IMR-90 (cell line): ENCODE measurements around the gene FAM163B. TPM values are rescaled to one million over a fixed set of nuclear protein-coding genes. Genes with fewer than 3 reads are reported as not detected.

ENCODE experiments used
- ATAC-seq: fragments of 200-7000 bp; cut with Tn5 transposase; 2 replicates; pipeline ENCODE4 v1.9.1; 2020; ENCODE audit warnings: low read depth, mild to moderate bottlenecking, moderate library complexity
- BruUV-seq: library from RNA; stranded (reverse); fragments of 400-500 nt; replicated peaks from 2 replicates; lab custom pipeline; 2021; lab: Mats Ljungman, UMichigan
- CTCF ChIA-PET: fragments of 300-600 bp; formaldehyde crosslinking; extraction: SDS; loops from one replicate; lab custom pipeline; 2021; ENCODE audit warnings: antibody characterized with exemption; lab: Yijun Ruan, JAX
- POLR2A ChIA-PET: fragments of 300-600 bp; sonication (Branson Sonifier 250); formaldehyde crosslinking; loops from one replicate; lab custom pipeline; 2022; ENCODE audit warnings: antibody characterized with exemption; ENCODE audit not compliant: unreplicated experiment; lab: Charles Lee
- DNase-seq: peaks from one replicate; pipeline ENCODE4 v3.0.0; 2013
- H2AFZ ChIP-seq: replicated peaks from 2 replicates; pipeline ENCODE3; 2013; ENCODE audit warnings: low read length, mild to moderate bottlenecking; ENCODE audit not compliant: poor library complexity
- H2AK5ac ChIP-seq: 2 replicates; pipeline ENCODE4 v1.6.1; 2013; ENCODE audit warnings: low read depth, low read length, inconsistent platforms
- H2AK9ac ChIP-seq: replicated peaks from 2 replicates; pipeline ENCODE3; 2013; ENCODE audit warnings: mild to moderate bottlenecking, low read depth, low read length, moderate library complexity; ENCODE audit not compliant: poor library complexity
- H2BK120ac ChIP-seq: 2 replicates; pipeline ENCODE4 v1.6.1; 2013; ENCODE audit warnings: low read depth, low read length, inconsistent platforms
- H2BK15ac ChIP-seq: 3 replicates; pipeline ENCODE4 v1.6.1; 2013; ENCODE audit warnings: low read depth, low read length, inconsistent platforms
- H2BK20ac ChIP-seq: 2 replicates; pipeline ENCODE4 v1.6.1; 2013; ENCODE audit warnings: low read depth, mild to moderate bottlenecking, inconsistent platforms, low read length, moderate library complexity
- H2BK5ac ChIP-seq: 2 replicates; pipeline ENCODE4 v1.6.1; 2013; ENCODE audit warnings: mild to moderate bottlenecking, low read depth, low read length, inconsistent platforms; ENCODE audit not compliant: poor library complexity, severe bottlenecking
- H3K14ac ChIP-seq: replicated peaks from 2 replicates; pipeline ENCODE4 v1.6.1; 2013; ENCODE audit warnings: low read depth, low read length, inconsistent platforms
- H3K18ac ChIP-seq: 2 replicates; pipeline ENCODE4 v1.6.1; 2013; ENCODE audit warnings: low read depth, low read length, control low read depth
- H3K23ac ChIP-seq: 2 replicates; pipeline ENCODE4 v1.6.1; 2013; ENCODE audit warnings: low read depth, low read length, inconsistent platforms
- H3K27ac ChIP-seq: 2 replicates; pipeline ENCODE4 v1.5.1; 2013; ENCODE audit warnings: mild to moderate bottlenecking, control low read depth, low read length; ENCODE audit not compliant: insufficient read depth
- H3K27me3 ChIP-seq: 2 replicates; pipeline ENCODE4 v1.6.1; 2013; ENCODE audit warnings: low read length; ENCODE audit not compliant: control insufficient read depth, insufficient read depth
- H3K36me3 ChIP-seq: 2 replicates; pipeline ENCODE4 v1.6.1; 2013; ENCODE audit warnings: low read length, mixed read lengths; ENCODE audit not compliant: control insufficient read depth, insufficient read depth
- H3K4ac ChIP-seq: 2 replicates; pipeline ENCODE4 v1.6.1; 2013; ENCODE audit warnings: low read depth, low read length, inconsistent platforms
- H3K4me1 ChIP-seq: 2 replicates; pipeline ENCODE4 v1.6.1; 2013; ENCODE audit warnings: low read length, mixed read lengths; ENCODE audit not compliant: control insufficient read depth, insufficient read depth
- H3K4me2 ChIP-seq: 2 replicates; pipeline ENCODE4 v1.6.1; 2013; ENCODE audit warnings: low read depth, mild to moderate bottlenecking, control low read depth, low read length, moderate library complexity
- H3K4me3 ChIP-seq: 2 replicates; pipeline ENCODE4 v1.5.1; 2013; ENCODE audit warnings: low read depth, mild to moderate bottlenecking, control low read depth, low read length, moderate library complexity; ENCODE audit not compliant: insufficient read depth
- H3K56ac ChIP-seq: 2 replicates; pipeline ENCODE4 v1.6.1; 2013; ENCODE audit warnings: low read length, inconsistent platforms; ENCODE audit not compliant: insufficient read depth; ENCODE audit errors: extremely low read depth
- H3K79me1 ChIP-seq, 2 experiments: 2 replicates each; pipeline ENCODE4 v1.6.1; 2013; ENCODE audit warnings: low read length in 2 of 2, inconsistent platforms in 1 of 2, low read depth in 1 of 2
- H3K9ac ChIP-seq: 2 replicates; pipeline ENCODE4 v1.6.1; 2013; ENCODE audit warnings: low read depth, low read length, control low read depth
- H3K9me1 ChIP-seq: 2 replicates; pipeline ENCODE4 v1.6.1; 2013; ENCODE audit warnings: low read length, inconsistent platforms; ENCODE audit not compliant: insufficient read depth
- H3K9me3 ChIP-seq: 2 replicates; pipeline ENCODE4 v1.6.1; 2013; ENCODE audit warnings: low read length; ENCODE audit not compliant: control insufficient read depth, insufficient read depth
- H4K20me1 ChIP-seq: 2 replicates; pipeline ENCODE4 v1.6.1; 2013; ENCODE audit warnings: low read length, inconsistent platforms; ENCODE audit not compliant: insufficient read depth
- H4K5ac ChIP-seq: 2 replicates; pipeline ENCODE4 v1.6.1; 2013; ENCODE audit warnings: mild to moderate bottlenecking, low read depth, low read length, control low read depth
- H4K8ac ChIP-seq, 2 experiments: 2 replicates each; pipeline ENCODE4 v1.6.1; 2013; ENCODE audit warnings: low read depth in 2 of 2, low read length in 2 of 2, control low read depth in 1 of 2, inconsistent platforms in 1 of 2
- H4K91ac ChIP-seq: 2 replicates; pipeline ENCODE4 v1.6.1; 2013; ENCODE audit warnings: low read depth, low read length, inconsistent platforms; ENCODE audit not compliant: insufficient read depth
- BHLHE40 ChIP-seq: fragments of 150-350 bp; IDR thresholded peaks from 2 replicates; pipeline ENCODE4 v1.6.1; 2016; ENCODE audit warnings: mild to moderate bottlenecking, low read depth, low read length
- CEBPB ChIP-seq: IDR thresholded peaks from 2 replicates; pipeline ENCODE4 v1.6.1; 2012; ENCODE audit warnings: low read depth, low read length, improper control_type of control experiment
- CHD1 ChIP-seq: IDR thresholded peaks from 2 replicates; pipeline ENCODE4 v1.6.1; 2012; ENCODE audit warnings: low read depth, low read length, improper control_type of control experiment
- CTCF ChIP-seq: conservative IDR thresholded peaks from 2 replicates; pipeline ENCODE4 v1.5.1; 2012; ENCODE audit warnings: mild to moderate bottlenecking, low read depth, low read length, improper control_type of control experiment
- ELK1 ChIP-seq: fragments of 150-350 bp; IDR thresholded peaks from 2 replicates; pipeline ENCODE4 v1.6.1; 2016; ENCODE audit warnings: low read depth, mild to moderate bottlenecking, low read length, moderate library complexity, borderline replicate concordance
- FOS ChIP-seq: fragments of 150-350 bp; IDR thresholded peaks from 2 replicates; pipeline ENCODE4 v1.6.1; 2016; ENCODE audit warnings: low read depth, low read length
- MAFK ChIP-seq: IDR thresholded peaks from 2 replicates; pipeline ENCODE4 v1.6.1; 2012; ENCODE audit warnings: low read depth, low read length, improper control_type of control experiment
- MAZ ChIP-seq: IDR thresholded peaks from 2 replicates; pipeline ENCODE4 v1.6.1; 2012; ENCODE audit warnings: low read depth, mild to moderate bottlenecking, low read length, improper control_type of control experiment, moderate library complexity, borderline replicate concordance
- MXI1 ChIP-seq: IDR thresholded peaks from 2 replicates; pipeline ENCODE4 v1.6.1; 2012; ENCODE audit warnings: low read depth, mild to moderate bottlenecking, low read length, moderate library complexity, borderline replicate concordance
- NFE2L2 ChIP-seq: fragments of 150-350 bp; IDR thresholded peaks from 2 replicates; pipeline ENCODE4 v1.6.1; 2016; ENCODE audit warnings: low read depth, mild to moderate bottlenecking, low read length
- POLR2A ChIP-seq: IDR thresholded peaks from 2 replicates; pipeline ENCODE4 v1.6.1; 2012; ENCODE audit warnings: mild to moderate bottlenecking, low read depth, low read length
- RAD21 ChIP-seq: IDR thresholded peaks from 2 replicates; pipeline ENCODE4 v1.6.1; 2012; ENCODE audit warnings: low read length, improper control_type of control experiment
- RCOR1 ChIP-seq: IDR thresholded peaks from 2 replicates; pipeline ENCODE4 v1.6.1; 2012; ENCODE audit warnings: mild to moderate bottlenecking, low read length, improper control_type of control experiment; ENCODE audit not compliant: insufficient replicate concordance
- RFX5 ChIP-seq: IDR thresholded peaks from 2 replicates; pipeline ENCODE4 v1.8.0; 2012; ENCODE audit warnings: low read depth, mild to moderate bottlenecking, low read length, moderate library complexity
- SMC3 ChIP-seq: fragments of 150-350 bp; IDR thresholded peaks from 2 replicates; pipeline ENCODE4 v1.6.1; 2016; ENCODE audit warnings: low read depth, mild to moderate bottlenecking, antibody characterized with exemption, low read length, moderate library complexity
- USF2 ChIP-seq: fragments of 150-350 bp; IDR thresholded peaks from 2 replicates; pipeline ENCODE4 v1.6.1; 2017; ENCODE audit warnings: mild to moderate bottlenecking, antibody characterized with exemption, low read length, low read depth
- WGBS, 2 experiments: methylation state at CpG; one replicate each; pipeline versions ENCODE4 v1.1.5 to v1.1.7; 2013; ENCODE audit warnings: missing lambda C conversion rate in 2 of 2; ENCODE audit not compliant: insufficient read length in 1 of 2; ENCODE audit errors: extremely low coverage in 2 of 2; 5-methylcytosine and 5-hydroxymethylcytosine counted together
- dilution Hi-C: fragments of 300-500 bp; cut with HindIII; formaldehyde crosslinking; loops from one replicate; pipeline ENCODE4 v1.14.3; 2018; ENCODE audit warnings: low sequenced_read_pairs; ENCODE audit not compliant: unreplicated experiment
- in situ Hi-C: fragments of 300-500 bp; cut with MboI; formaldehyde crosslinking; loops from 3 replicates; pipeline ENCODE4 v1.14.3; 2019; ENCODE audit warnings: low sequenced_read_pairs, inconsistent platforms, mixed read lengths
- intact Hi-C: fragments of 100-400 bp; cut with micrococcal nuclease; formaldehyde crosslinking; loops from 2 replicates; pipeline ENCODE4 v1.10.0; 2022
- polyA plus RNA-seq, 3 experiments: library from polyadenylated mRNA; depleted of rRNA; stranded (reverse); fragments of >200 nt; gene quantifications; 2 replicates each; pipeline ENCODE4 v1.2.3, GENCODE V29; 2012; ENCODE audit warnings: low replicate concordance in 1 of 3
- total RNA-seq: library from RNA; depleted of rRNA; stranded (reverse); fragments of >200 nt; gene quantifications from 2 replicates; pipeline ENCODE4 v1.2.3, GENCODE V29; 2012

Gene FAM163B
- total and polyA plus RNA-seq, 2 of the 4 experiments (the other 2 are of a cell fraction): not detected

- BruUV-seq: no TSS peak
- WGBS, 2 experiments: 88% methylated on average over 5 of the region's 18 CpGs; no CpG with 5 or more reads in 1 of the 2 experiments
These were observed 68.5 kb downstream of the FAM163B start for GRCh38 chr9:133540698-133541025.

More at GRCh38 chr9:133540698-133541025, 68.5 kb downstream of the FAM163B start:
- Histone ChIP-seq H2AFZ (no peak overlapping the region), H4K20me1 (no peaks in the 10 kb centered on the region), H2BK20ac (no peak overlapping the region), H4K8ac (no peak overlapping the region), H2AK5ac (no peak overlapping the region), H3K27ac (no peak overlapping the region), H3K4ac (no peak overlapping the region), H3K56ac (no peak overlapping the region), H3K27me3 (peaks cover 52% of the 10 kb centered on the region), H3K23ac (no peak overlapping the region), H3K4me2 (no peak overlapping the region), H3K36me3 (no peaks in the 10 kb centered on the region), H2BK5ac (no peak overlapping the region), H3K18ac (no peak overlapping the region), H3K9ac (no peak overlapping the region), H3K14ac (no peak overlapping the region), H3K4me1 (no peaks in the 10 kb centered on the region), H2BK120ac (no peak overlapping the region), H3K9me3 (no peaks in the 10 kb centered on the region), H3K79me1 (no peaks in the 10 kb centered on the region), H2BK15ac (no peak overlapping the region), H4K91ac (no peak overlapping the region), H3K9me1 (no peaks in the 10 kb centered on the region), H4K5ac (no peak overlapping the region), H3K4me3 (no peak overlapping the region), H2AK9ac (no peak overlapping the region)
- ChIA-PET CTCF (no interaction called here), POLR2A (no interaction called here)
- ATAC-seq (no peak), DNase-seq (no peak)
- intact Hi-C loops: no loop called here
- in situ Hi-C loops: no loop called here
- dilution Hi-C loops: no loop called here
- no peak for TF ChIP-seq CTCF
- TF ChIP-seq CHD1: no peak
- TF ChIP-seq MXI1: no peak
- no peak for TF ChIP-seq NFE2L2
- no peak for TF ChIP-seq FOS
- no peak for TF ChIP-seq CEBPB
- TF ChIP-seq POLR2A: no peak
- no peak for TF ChIP-seq RFX5
- no peak for TF ChIP-seq RCOR1
- no peak for TF ChIP-seq SMC3
- TF ChIP-seq MAFK: no peak
- no peak for TF ChIP-seq RAD21
- no peak for TF ChIP-seq ELK1
- no peak for TF ChIP-seq USF2
- TF ChIP-seq BHLHE40: no peak
- TF ChIP-seq MAZ: no peak
